HTERT RPE-1 (cell line): ENCODE data around the gene RNF2.
"Not testable (repeated sequence)": the region's sequence is repeated elsewhere in the genome, so short reads cannot be mapped to it uniquely, and the experiment has no call there.

Experiments
- in situ Hi-C: fragments of 300-500 bp; cut with MboI; formaldehyde crosslinking; loops from 4 replicates; pipeline ENCODE4 v1.14.3; 2020; ENCODE audit warnings: low sequenced_read_pairs

RNF2 gene

GRCh38 chr1:185044981-185045813 is at the start of gene RNF2:
RNF2 (plus strand) TSS chr1:185045558; CDS start chr1:185087554, 41,996 bp downstream.
- in situ Hi-C loops = no loop called here

GRCh38 chr1:184999974-185000373 is 45.4 kb upstream of the RNF2 start:
- in situ Hi-C loops = loop anchor here (25.0 kb wide), 1 partner anchor 188 kb away; no protein-coding TSS in a partner anchor

- in situ Hi-C loops = not testable (repeated sequence)
Measured at GRCh38 chr1:185001312-185001880, 44.0 kb upstream of the RNF2 start.

GRCh38 chr1:185008838-185009237 is 36.5 kb upstream of the RNF2 start:
- in situ Hi-C loops = no loop called here

GRCh38 chr1:185010361-185010760 is 35.0 kb upstream of the RNF2 start:
- in situ Hi-C loops = no loop called here

GRCh38 chr1:185014941-185015340 is 30.4 kb upstream of the RNF2 start:
- in situ Hi-C loops = no loop called here

- in situ Hi-C loops = no loop called here
Measured at GRCh38 chr1:185015631-185016030, 29.7 kb upstream of the RNF2 start.

- in situ Hi-C loops = no loop called here
Measured at GRCh38 chr1:185016880-185017279, 28.5 kb upstream of the RNF2 start.

- in situ Hi-C loops = no loop called here
Measured at GRCh38 chr1:185017338-185017737, 28.0 kb upstream of the RNF2 start.

GRCh38 chr1:185017966-185018365 is 27.4 kb upstream of the RNF2 start:
- in situ Hi-C loops = no loop called here

- in situ Hi-C loops = no loop called here
Measured at GRCh38 chr1:185027252-185027882, 18.0 kb upstream of the RNF2 start.

- in situ Hi-C loops = no loop called here
Measured at GRCh38 chr1:185033686-185034085, 11.7 kb upstream of the RNF2 start.

- in situ Hi-C loops = no loop called here
Measured at GRCh38 chr1:185035258-185035657, 10.1 kb upstream of the RNF2 start.

- in situ Hi-C loops = no loop called here
Measured at GRCh38 chr1:185038813-185039376, 6.5 kb upstream of the RNF2 start.

GRCh38 chr1:185039726-185040407 is 5.5 kb upstream of the RNF2 start:
- in situ Hi-C loops = no loop called here

- in situ Hi-C loops = no loop called here
Measured at GRCh38 chr1:185040408-185040735, 5.0 kb upstream of the RNF2 start.

GRCh38 chr1:185041742-185042141 is 3.6 kb upstream of the RNF2 start:
- in situ Hi-C loops = no loop called here

- in situ Hi-C loops = no loop called here
Measured at GRCh38 chr1:185042737-185043136, 2.6 kb upstream of the RNF2 start.

- in situ Hi-C loops = no loop called here
Measured at GRCh38 chr1:185044387-185044786, 971 bp upstream of the RNF2 start.

- in situ Hi-C loops = no loop called here
Measured at GRCh38 chr1:185045814-185046492, 595 bp downstream of the RNF2 start.

- in situ Hi-C loops = no loop called here
Measured at GRCh38 chr1:185046668-185047067, 1.3 kb downstream of the RNF2 start.
